ENCODE results near the gene ANKRD22.

The ANKRD22 gene

DNA sequence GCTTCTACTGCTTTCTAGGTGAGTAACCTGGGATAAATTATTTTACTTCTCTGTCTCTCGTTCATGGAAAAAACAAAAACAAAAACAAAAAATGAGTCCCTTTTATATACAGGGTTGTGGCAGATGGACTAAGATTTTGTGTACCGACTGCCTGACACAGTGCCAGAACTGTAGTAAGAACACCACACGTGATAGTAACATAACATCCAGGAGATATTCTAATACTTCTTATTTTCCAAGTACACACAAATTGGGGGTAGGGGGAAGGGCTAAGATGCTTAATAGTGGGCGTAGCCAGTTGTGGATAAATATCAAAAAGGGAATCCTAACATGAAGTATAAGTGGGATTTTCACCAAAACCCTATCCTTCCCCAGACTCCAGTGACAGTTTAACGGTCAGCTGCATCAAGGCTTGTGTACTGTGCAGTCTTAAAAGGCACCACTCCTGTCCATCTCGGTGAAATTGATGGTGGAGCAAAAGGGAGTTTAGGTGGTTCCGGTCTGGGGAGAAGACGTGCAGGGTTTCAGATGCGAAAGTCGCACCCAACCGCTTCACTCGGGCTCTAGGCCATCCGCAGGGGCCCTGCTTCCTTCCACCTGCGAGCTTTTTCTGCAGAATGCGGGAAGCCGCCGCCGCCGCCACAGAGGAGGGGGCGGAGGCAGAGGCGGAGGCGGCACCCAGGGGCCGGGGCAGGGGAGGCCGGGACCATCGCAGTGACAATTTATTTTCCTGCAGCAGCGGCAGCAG is 28.1 kb upstream of the ANKRD22 start, which contains the start of gene STAMBPL1:
STAMBPL1 (plus strand) TSS at position 712 of the 748 bp plus-strand sequence. CDS start 21,464 bp downstream, outside the sequence.
- no peak for DNase-seq (ENCODE audit: low read depth, low spot score)
- peak within 1 kb of the TSS; percentile 88 for H3K27ac ChIP-seq

DNA sequence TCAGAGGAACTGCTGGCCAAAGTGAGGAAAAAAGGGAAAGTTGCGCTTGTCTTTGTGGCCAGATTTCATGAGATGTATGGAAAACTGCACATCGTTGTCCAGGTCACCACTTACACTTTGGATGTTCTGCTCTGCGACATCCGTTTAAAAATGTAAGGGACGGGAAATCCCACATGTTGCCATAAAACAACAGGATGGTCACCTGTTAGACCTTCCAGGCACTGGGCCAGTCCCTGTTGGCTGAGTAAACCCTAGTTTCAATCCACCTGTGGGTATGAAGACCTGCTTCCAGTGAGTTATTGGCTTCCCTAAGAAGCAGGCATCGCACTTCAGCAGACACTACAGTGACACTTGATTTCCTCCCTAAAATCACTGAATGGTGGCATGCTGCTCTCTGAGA is 25.7 kb upstream of the ANKRD22 start:
- DNase-seq (ENCODE audit: low read depth, low spot score), result no peak
- H3K27ac ChIP-seq, result no peak overlapping the region

DNA sequence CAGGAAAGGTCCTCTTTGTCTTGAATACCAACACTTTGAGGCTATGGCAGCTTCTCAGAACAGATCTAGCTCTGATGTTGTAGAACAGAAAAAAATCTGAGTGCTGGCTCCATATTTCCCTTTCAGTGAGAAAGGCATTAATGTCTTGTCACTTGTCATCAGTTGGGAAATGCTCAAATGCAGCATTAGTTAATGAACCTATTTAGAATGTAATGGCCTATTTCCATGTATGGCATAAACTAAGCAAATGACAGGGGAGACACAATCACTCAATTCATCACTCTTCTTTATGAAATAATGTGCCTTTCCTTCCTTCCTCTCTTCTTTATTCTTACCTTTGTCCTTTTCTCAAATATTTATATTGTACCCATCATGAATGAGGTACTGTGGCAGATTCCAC is 23.4 kb upstream of the ANKRD22 start:
- no peak for DNase-seq (ENCODE audit: low read depth, low spot score)
- no peak overlapping the region for H3K27ac ChIP-seq

DNA sequence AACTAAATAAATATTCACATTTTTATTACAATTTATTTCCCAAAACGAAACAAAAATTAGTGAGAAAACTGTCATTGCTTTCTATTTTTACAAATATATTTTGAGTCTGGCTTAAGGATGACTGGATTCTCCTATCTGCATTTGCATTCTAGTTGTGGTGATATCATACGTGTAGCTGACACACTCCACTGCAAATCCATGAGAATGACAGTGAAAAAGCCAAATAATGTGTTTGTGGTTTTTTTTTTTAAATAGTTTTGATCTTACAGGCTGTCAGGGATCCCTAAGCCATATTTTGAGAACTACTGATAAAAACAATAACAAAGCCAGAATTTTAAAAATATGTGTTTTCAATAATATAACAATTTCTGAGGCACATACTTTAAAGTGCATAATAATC is 22.6 kb upstream of the ANKRD22 start:
- no peak overlapping the region for H3K27ac ChIP-seq

DNA sequence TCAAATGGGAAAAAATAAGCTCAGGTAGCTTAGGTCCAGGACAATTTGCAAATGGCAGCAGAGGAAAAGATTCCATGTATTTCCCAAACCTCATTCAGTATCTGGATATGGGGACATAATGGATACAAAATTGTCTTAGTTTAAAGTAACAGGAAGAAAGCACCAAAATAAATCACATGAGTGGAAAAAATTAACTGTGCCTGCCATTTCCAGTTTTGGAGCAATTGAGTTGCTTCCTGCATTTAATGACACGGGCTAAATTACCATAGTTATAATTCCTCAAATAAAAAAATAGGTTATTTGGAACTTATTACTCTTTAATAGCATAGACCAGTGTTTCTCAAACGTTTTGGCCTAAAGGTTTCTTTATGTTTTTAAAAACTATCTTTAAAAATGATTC is 22.1 kb upstream of the ANKRD22 start:
- no peak overlapping the region for H3K27ac ChIP-seq
- DNase-seq (ENCODE audit: low read depth, low spot score), result no peak

More for the DNA sequence above, 22.6 kb upstream of the ANKRD22 start:
- no peak for DNase-seq (ENCODE audit: low read depth, low spot score)

DNA sequence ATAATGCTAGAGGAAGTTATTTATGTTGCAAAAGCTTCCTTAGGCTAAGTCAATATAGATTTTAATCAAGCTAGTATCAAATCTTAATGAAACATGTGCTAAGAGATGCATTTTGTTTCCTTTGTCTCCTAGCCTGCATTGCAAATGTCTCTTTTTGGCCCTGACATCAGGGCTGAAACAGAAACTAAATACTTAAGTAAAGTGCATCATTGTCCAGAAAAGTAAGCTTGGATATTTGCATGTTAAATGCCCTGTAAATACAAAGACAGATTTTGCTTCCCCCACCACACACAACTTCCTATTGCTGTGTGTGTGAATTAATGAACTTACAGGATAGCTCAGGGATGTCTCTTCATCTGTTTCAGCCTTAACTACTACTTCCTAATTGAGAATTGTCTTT is 18.4 kb upstream of the ANKRD22 start:
- DNase-seq (ENCODE audit: low read depth, low spot score), result no peak
- H3K27ac ChIP-seq, result no peak overlapping the region

DNA sequence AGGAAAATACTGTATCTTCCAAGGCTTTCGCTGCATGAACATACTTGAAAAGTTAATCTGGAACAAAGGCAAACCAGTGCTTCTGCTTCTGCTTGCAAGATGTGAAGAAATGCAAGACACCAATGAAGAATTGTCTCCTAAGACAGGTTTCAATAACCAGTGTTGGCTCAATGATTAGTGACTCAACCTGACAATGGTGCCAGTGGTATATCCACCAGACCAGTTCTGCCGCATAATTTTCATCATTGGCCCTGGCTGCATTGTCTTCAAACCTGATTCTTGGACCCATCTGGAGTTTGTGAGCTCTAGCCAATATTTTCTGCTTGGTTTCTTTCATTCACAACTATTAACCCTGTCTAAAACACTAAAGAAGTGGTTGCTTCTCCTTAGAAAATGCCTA is 14.8 kb upstream of the ANKRD22 start:
- H3K27ac ChIP-seq, result no peak overlapping the region
- DNase-seq (ENCODE audit: low read depth, low spot score), result no peak

DNA sequence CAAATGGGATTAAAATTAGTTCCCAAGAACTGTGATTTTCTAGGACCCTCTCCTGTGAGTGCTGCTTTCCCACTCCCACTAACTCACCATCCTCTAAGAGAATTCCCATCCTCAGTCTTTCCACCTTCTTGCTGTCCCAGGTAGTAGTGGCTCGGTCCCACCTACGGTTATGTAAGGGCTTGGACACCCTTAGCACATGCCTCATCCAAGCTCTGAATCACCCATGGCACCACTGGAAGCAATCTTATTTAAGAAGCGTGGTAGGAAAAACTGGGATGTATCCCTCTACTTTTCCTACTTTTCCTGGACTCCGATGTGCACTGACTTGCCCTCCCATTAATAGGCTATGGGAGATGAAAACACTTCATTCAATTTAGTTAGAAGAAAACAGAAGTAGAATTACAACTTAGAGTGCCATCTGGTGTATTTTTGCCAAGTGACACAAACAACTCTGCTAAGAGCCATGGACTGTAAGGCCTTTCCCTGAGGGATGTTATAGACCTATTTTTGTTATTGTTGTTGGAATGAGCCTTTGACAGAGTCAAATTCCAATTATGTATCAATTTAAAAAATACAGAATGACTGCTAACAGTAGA is 13.7 kb upstream of the ANKRD22 start:
- DNase-seq (ENCODE audit: low read depth, low spot score), result no peak
- no peak overlapping the region for H3K27ac ChIP-seq

DNA sequence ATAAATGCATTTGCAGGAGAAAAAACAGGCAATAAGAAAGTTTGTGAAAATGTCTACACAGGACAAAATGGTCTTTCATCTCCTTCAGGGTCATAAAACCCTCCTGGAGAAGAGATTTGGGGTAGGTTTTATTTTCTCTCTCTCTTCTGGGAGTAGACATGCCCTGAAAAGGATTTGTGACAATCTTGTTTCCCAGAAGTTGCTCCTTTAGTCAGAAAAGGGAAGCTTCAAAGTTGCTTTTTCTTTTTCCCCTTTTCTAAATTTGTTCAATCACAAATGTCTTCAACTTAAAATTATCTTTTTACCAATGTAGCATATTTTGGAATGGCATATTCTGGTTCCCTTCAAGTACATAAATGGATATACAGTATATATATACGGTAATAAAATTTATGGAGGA is 9.4 kb upstream of the ANKRD22 start:
- DNase-seq (ENCODE audit: low read depth, low spot score), result no peak

DNA sequence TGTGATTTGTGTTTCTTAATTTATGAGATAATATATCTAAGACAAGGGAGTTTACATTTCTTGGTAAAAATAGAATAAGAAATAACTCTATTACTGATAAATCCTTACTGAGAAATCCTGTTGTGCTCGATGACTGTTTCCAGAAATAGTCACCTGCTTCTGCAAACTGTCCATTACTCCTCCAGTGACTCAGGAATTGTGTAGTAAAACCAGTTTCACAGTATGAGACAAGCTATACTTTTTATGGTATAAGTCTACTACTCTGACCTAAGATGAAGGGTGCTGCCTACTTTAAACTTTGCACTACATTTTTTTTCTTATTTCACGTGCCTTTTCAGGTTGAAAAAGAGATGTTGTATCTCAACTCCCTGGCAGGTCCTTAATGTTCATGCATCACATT is 6.8 kb upstream of the ANKRD22 start:
- DNase-seq (ENCODE audit: low read depth, low spot score), result peak; percentile 67

More for the DNA sequence above, 9.4 kb upstream of the ANKRD22 start:
- no peak overlapping the region for H3K27ac ChIP-seq

DNA sequence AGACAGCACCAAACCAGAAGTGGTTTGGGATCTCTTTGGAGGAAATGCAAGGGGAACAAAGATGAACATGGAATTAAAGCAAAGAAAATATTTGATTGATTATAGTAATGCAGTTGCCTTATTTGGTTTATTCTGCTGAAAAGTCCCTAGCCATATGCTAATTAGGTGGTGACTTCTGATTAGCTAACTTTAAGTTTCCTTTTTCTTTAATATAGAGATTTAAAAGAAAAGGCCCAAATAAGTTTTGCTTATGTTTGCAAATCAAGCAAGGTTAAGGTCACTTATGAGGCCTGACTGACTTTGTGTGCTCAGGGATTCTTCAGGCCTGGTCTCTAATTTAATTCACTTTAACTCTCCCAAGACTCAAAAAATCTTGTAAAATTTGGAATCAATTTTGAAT is 6.2 kb upstream of the ANKRD22 start:
- peak overlapping the region; percentile 50 for H3K27ac ChIP-seq
- no peak for DNase-seq (ENCODE audit: low read depth, low spot score)

More for the DNA sequence above, 6.8 kb upstream of the ANKRD22 start:
- H3K27ac ChIP-seq, result peak overlapping the region; percentile 50

DNA sequence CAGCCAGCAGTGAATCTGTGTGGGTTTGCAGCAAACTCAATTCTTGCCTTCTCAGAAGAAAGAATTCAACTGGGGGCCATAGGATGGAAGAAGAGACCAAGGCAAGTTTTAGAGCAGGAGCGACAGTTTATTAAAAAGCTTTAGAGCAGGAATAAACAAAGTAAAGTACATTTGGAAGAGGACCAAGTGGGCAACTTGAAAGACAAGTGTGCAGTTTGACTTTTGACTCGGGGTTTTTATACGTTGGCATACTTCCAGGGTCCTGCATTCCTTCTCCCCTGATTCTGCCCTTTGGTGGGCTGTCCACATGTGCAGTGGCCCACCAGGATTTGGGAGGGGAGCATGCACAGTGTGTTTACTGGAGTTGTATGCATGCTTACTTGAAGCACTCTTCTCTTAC is 3.0 kb upstream of the ANKRD22 start:
- DNase-seq (ENCODE audit: low read depth, low spot score), result no peak
- H3K27ac ChIP-seq, result no peak overlapping the region

DNA sequence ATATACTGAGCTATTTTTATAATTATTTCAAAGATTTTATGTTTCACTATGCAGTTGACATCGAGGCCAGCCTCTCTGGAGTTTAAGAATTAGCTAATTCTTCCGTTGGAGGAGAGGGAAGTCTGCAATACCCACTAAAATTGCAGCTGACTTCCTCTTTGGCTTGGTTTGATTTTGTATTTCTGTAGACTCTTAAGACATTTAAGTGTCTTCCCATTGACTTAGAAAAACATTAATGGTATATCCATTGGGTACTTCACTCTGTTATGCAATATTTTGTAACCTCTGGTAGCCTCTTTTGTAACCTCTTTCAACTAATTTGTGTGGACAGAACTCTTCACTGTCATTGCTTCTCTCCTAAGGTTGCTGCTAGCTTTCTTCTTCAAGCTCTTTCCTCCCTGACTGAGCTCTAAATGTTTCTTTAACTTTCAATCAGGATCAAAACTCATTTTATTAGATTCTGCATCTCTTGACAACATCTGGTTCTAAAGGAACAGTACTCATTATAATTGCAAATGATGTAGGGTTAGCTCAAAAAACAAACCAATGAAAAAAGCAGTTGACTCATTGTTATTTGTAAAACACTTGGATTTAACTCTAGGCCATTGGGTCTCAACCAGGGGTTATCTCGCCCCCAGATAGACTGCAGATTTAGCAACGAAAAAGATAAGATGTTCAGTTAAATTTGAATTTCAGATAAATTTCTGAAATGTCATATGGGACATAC is 1.7 kb upstream of the ANKRD22 start:
- DNase-seq (ENCODE audit: low read depth, low spot score), result no peak
- no peak overlapping the region for H3K27ac ChIP-seq

DNA sequence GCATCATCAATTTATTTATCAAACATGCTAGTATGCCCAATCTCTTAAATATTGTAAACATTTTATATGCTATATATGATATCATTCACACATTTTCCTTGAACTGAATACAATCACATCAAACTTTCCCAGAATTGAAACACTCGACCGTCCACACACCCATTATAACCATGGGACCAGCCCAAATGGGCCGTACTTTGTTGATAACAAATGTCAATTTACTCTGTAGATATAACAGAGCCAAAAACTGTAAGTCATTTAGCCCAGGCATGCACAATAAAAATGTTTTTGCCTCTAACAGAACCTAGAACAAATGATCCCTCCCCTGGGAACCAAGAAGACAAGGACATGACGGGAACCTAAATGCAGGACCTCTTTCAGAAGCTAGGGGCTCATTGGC is 683 bp upstream of the ANKRD22 start:
- no peak for DNase-seq (ENCODE audit: low read depth, low spot score)
- peak overlapping the region; percentile 80 for H3K27ac ChIP-seq

DNA sequence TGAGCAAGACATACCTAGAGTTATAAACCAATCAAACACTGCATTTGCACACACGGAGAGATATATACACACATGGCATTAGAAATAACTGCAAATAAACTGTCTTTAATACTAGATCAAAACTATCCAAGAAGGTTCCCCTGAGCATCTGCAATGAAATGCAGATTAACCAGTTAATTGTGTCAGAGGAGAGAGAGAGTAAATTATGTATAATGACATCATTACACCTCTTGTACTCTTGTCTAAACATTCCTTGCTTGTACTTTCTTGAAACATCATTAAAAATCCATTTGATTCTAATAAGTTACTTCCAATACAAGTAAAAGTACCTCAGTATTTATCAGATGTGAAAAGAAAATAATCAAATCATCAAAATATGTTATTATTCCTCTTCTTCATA is 932 bp downstream of the ANKRD22 start:
- no peak for DNase-seq (ENCODE audit: low read depth, low spot score)
- peak overlapping the region; percentile 80 for H3K27ac ChIP-seq

DNA sequence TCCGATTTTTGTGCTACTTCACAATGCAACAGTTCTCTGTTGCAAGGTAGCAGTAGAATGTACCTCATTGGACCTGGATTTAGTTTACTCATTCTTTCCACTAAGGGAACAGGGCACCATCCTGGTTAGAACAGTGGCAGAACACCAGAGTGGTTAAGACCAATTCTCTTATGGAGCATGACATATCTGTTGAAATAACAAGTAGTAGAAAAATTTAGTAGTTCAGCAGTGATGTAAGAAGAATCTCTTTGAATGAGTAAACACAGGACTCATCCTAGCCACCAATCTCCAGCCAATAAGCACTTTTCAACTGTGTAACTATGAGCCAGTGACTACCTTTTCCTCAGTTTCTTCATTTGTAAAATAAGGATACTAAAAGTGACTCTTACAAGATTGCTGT is 2.4 kb downstream of the ANKRD22 start:
- DNase-seq (ENCODE audit: low read depth, low spot score), result no peak
- peak overlapping the region; percentile 80 for H3K27ac ChIP-seq

DNA sequence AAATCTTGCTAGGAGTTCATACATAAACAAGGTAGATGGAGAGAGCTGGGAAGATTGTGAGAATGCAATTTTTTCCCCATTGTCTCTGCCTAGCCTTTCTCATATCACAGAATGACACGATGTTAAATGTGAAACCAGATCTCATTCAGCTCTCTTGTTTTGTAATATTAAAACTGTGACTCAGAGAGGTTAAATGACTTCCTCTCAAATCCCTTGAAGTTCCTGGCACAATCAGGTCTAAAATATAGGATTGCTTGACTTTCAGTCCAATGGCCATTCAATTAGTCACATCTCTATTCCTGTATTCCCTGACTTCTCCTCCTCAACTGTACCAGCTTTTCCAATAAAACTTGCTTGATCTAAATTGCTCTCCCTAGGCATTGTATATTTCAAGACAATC is 3.1 kb downstream of the ANKRD22 start:
- peak overlapping the region; percentile 80 for H3K27ac ChIP-seq
- DNase-seq (ENCODE audit: low read depth, low spot score), result no peak

DNA sequence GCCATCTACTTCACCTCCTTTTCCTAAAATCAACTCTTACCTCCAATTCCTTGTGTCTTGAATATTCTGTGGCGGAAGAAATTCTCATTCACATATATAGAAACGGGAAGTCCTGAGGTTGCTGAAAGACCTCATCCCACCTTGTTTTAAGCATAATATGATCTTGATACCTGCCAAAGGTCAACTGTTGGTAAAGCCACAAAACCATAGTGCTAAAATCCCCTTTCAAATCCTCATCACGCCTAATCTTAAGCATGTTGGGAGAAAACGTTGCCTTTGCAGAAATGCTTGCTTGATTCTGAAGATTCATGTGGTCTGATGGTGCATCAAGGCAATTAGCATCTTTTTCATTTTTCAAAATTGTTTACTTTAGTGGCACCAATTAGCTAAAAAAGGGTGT is 8.5 kb downstream of the ANKRD22 start:
- H3K27ac ChIP-seq, result no peak overlapping the region
- DNase-seq (ENCODE audit: low read depth, low spot score), result no peak

DNA sequence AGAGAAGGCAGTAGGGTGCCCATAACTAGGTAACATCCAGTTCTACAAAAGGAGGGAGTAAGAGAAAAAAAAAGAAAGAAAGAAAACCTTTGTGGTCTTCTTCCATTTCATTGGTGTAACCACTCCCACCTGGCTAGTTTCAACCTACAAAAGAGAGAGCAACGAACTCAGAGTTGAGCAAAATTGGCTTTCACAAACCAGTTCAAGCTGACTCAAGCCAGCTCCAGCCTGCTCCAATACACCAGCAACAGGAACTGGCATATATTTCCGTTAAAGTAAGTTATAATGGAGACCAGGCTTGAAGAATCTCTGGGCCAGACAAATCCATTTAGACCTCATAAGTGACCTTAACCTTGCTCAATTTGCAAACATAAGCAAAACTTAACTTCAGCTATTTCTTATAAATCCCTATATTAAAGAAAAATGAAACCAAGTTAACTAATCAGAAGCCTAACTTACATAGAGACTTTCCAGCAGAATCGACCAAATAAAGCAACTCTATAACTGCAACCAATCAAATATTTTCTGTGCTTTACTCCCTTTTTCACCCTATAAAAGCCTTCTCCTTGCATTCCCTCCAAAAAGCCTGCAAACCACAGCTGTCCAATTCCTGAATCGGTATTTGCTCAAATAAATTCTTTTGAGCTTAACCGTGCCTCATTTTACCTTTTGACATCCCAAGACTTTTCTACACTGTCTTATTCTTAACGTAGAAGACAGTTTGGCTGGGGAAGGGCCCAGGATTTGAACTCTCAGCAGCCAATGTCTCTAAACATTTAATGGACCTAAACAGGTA is 10.1 kb downstream of the ANKRD22 start:
- no peak for DNase-seq (ENCODE audit: low read depth, low spot score)
- H3K27ac ChIP-seq, result no peak overlapping the region

DNA sequence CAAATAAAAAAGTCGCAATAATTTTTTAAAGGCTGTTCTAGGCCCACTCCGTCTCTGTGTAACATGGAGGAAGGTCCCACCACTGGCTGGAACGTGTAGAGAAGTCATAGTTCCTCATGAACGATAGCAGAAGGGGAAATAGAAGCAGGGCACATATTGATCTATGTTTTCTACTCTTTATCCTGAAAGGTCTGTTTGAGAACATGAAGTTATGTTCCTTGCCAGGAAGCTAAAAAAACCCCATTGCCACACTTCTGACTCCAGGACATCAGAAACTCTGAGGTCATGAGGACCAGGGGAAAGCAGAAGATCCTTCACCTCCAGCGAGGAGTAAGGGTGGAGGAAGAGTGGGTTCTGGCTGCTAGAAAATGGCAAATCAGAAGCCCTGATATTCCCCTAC is 10.8 kb downstream of the ANKRD22 start:
- no peak for DNase-seq (ENCODE audit: low read depth, low spot score)
- H3K27ac ChIP-seq, result no peak overlapping the region

DNA sequence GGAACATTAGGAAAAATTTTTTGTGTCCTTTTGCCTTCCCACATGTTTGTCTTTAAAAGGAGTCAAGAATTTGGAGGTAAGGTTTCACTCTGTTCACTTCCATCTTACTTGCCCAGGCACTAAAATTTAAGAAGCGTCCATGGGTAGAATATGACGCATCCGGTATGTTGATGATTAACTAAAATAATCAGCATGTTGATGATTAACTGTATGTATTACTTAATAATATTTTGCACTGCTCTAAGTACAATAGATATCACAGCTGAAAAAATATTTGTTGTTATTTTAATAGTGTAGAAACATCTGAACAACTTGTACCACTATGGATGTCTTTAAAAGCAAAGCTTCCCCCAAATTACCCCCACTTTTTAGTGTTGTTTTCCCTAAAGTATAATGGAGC is 11.5 kb downstream of the ANKRD22 start:
- H3K27ac ChIP-seq, result no peak overlapping the region
- DNase-seq (ENCODE audit: low read depth, low spot score), result no peak

Data from epithelial cell of prostate (primary cell).